A673 (cell line): ENCODE data around the gene DHRS3. TPM values are rescaled to one million over a fixed set of nuclear protein-coding genes. Genes with fewer than 3 reads are reported as not detected.
"Not testable (repeated sequence)": the region's sequence is repeated elsewhere in the genome, so short reads cannot be mapped to it uniquely, and the experiment has no call there.

Experiments
- BruUV-seq: library from RNA; stranded (reverse); fragments of 400-500 nt; replicated peaks from 2 replicates; lab custom pipeline; 2021; lab: Mats Ljungman, UMichigan
- CTCF ChIA-PET: fragments of 300-600 bp; sonication (Branson Sonifier 250); formaldehyde crosslinking; loops from one replicate; lab custom pipeline; 2022; ENCODE audit warnings: antibody characterized with exemption; lab: Charles Lee
- POLR2A ChIA-PET: fragments of 300-600 bp; sonication (Branson Sonifier 250); formaldehyde crosslinking; loops from one replicate; lab custom pipeline; 2022; ENCODE audit warnings: antibody characterized with exemption; ENCODE audit not compliant: low non-redundant PET; lab: Charles Lee
- DNase-seq: peaks from one replicate; pipeline ENCODE4 v3.0.0-alpha.2; 2015; ENCODE audit warnings: low spot score
- H3K27ac ChIP-seq: fragments of 200-600 bp; sonication (generic); 2 replicates; pipeline ENCODE4 v1.5.1; 2016; ENCODE audit warnings: mixed run types, low read depth, mild to moderate bottlenecking, mixed read lengths, antibody characterized with exemption, low read length; ENCODE audit not compliant: poor library complexity, severe bottlenecking
- H3K27me3 ChIP-seq: fragments of 200-600 bp; sonication (generic); replicated peaks from 2 replicates; pipeline ENCODE4 v1.6.1; 2017; ENCODE audit warnings: mixed run types, low read depth, mild to moderate bottlenecking, mixed read lengths, antibody characterized with exemption, low read length; ENCODE audit not compliant: insufficient read depth, poor library complexity
- H3K36me3 ChIP-seq: fragments of 200-600 bp; sonication (generic); 2 replicates; pipeline ENCODE4 v1.6.1; 2016; ENCODE audit warnings: mixed run types, mild to moderate bottlenecking, mixed read lengths, antibody characterized with exemption, low read length; ENCODE audit not compliant: insufficient read depth, poor library complexity, severe bottlenecking
- H3K4me1 ChIP-seq: fragments of 200-600 bp; sonication (generic); 2 replicates; pipeline ENCODE4 v1.6.1; 2017; ENCODE audit warnings: mixed run types, mild to moderate bottlenecking, mixed read lengths, antibody characterized with exemption, low read length; ENCODE audit not compliant: insufficient read depth, poor library complexity, severe bottlenecking
- H3K4me3 ChIP-seq: fragments of 200-600 bp; sonication (generic); 2 replicates; pipeline ENCODE4 v1.5.1; 2016; ENCODE audit warnings: low read depth, mixed run types, mild to moderate bottlenecking, mixed read lengths, low read length; ENCODE audit not compliant: poor library complexity, severe bottlenecking
- H3K9me3 ChIP-seq: fragments of 200-600 bp; sonication (generic); 2 replicates; pipeline ENCODE4 v1.6.1; 2016; ENCODE audit warnings: mixed run types, low read depth, mild to moderate bottlenecking, mixed read lengths, antibody characterized with exemption, low read length; ENCODE audit not compliant: poor library complexity, severe bottlenecking
- EZH2 ChIP-seq: fragments of 200-600 bp; sonication (generic); IDR thresholded peaks from 2 replicates; pipeline ENCODE4 v1.6.1; 2017; ENCODE audit warnings: borderline replicate concordance, low read depth, mild to moderate bottlenecking, mixed read lengths, antibody characterized with exemption, low read length; ENCODE audit not compliant: poor library complexity, severe bottlenecking
- intact Hi-C: fragments of 100-400 bp; cut with micrococcal nuclease; formaldehyde crosslinking; loops from one replicate; pipeline ENCODE4 v1.10.0; 2022; ENCODE audit not compliant: unreplicated experiment
- total RNA-seq: library from RNA; stranded (reverse); gene quantifications from 2 replicates; pipeline ENCODE4 v1.2.3, GENCODE V29; 2021
- TF ChIP-seq, protein P1 (sequence below): fragments of 300-800, 200-600 bp; sonication (generic); conservative IDR thresholded peaks from 2 replicates; pipeline ENCODE4 v1.5.1; 2017; ENCODE audit warnings: low read depth, mild to moderate bottlenecking, antibody characterized with exemption, low read length, moderate library complexity, mixed read lengths

DHRS3 gene
- total RNA-seq, 1 experiment from 2014 or later, result 2.4 TPM

DNA sequence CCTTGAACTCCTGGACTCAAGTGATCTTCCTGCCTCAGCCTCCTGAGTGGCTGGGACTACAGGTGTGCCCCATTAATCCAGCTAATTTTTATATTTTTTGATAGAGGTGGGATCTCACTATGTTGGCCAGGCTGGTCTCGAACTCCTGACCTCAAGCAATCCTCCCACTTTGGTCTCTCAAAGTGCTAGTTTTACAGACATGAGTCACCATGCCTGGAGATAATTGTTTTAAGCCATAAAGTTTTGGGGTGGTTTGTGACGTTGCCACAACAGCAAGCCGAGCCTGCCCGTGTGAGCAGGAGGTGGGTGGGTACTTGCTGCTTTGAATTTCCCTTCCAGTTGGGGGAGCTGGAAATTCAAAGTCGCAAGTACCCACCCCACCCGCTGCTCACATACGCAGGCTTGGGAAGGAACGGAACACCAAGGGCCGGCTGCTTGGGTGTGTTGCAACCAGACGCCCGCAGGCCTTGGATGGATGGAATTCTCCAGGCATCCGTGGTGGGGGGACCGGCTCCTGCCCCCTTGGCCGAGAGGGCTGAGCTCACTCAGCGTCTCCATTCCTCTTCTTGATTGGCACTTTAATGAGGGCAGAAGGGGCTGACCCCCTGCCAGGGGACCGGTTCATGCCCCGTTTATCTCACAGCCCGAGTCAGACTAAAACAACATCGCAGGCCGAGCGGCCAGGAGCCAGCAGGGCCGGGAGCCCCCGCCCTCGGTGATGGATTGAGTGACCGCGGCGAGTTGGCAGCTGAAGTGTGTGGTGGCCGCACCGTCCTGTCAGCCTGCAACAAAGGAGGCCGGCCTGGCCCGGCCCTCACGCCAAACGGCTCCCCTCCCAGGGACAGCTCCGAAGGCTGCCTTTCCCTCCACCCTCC is 78.1 kb downstream of the DHRS3 start:
- no peak for TF ChIP-seq EZH2
- TF ChIP-seq, protein P1, sequence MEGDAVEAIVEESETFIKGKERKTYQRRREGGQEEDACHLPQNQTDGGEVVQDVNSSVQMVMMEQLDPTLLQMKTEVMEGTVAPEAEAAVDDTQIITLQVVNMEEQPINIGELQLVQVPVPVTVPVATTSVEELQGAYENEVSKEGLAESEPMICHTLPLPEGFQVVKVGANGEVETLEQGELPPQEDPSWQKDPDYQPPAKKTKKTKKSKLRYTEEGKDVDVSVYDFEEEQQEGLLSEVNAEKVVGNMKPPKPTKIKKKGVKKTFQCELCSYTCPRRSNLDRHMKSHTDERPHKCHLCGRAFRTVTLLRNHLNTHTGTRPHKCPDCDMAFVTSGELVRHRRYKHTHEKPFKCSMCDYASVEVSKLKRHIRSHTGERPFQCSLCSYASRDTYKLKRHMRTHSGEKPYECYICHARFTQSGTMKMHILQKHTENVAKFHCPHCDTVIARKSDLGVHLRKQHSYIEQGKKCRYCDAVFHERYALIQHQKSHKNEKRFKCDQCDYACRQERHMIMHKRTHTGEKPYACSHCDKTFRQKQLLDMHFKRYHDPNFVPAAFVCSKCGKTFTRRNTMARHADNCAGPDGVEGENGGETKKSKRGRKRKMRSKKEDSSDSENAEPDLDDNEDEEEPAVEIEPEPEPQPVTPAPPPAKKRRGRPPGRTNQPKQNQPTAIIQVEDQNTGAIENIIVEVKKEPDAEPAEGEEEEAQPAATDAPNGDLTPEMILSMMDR, result no peak
- DNase-seq, result no peak
- BruUV-seq, result no TSS peak
- Histone ChIP-seq H3K4me1 (no peaks in the 10 kb centered on the region), H3K27ac (no peak overlapping the region), H3K9me3 (no peaks in the 10 kb centered on the region), H3K36me3 (no peaks in the 10 kb centered on the region), H3K27me3 (no peaks in the 10 kb centered on the region), H3K4me3 (no peak overlapping the region)
- ChIA-PET POLR2A (no interaction called here), CTCF (no interaction called here)
- intact Hi-C loops, result no loop called here

DNA sequence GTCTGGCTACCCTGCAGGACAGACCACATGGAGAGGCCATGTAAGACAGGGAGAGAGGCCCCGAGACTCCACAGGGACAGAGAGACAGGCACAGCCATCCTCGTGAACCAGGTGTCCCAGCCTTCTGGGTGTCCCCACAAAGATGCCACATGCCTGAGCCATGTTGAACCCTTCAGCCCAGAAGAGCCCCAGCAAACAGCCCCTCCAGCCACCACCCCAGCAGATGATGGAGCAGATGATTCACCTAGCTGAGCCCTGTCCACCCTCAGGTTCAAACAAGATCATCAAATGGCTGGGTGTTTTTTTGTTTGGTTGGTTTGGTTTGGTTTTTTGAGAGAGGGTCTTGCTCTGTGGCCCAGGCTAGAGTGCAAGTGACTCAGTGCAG is 78.7 kb downstream of the DHRS3 start:
- DNase-seq, result no peak
- H3K27ac ChIP-seq, result no peak overlapping the region
- no peak overlapping the region for H3K4me3 ChIP-seq
- TF ChIP-seq, protein P1, result no peak
- no peak for TF ChIP-seq EZH2
- H3K4me1 ChIP-seq, result no peaks in the 10 kb centered on the region
- POLR2A ChIA-PET, result no interaction called here
- intact Hi-C loops, result no loop called here
- no peaks in the 10 kb centered on the region for H3K9me3 ChIP-seq
- CTCF ChIA-PET, result no interaction called here
- no peaks in the 10 kb centered on the region for H3K36me3 ChIP-seq
- H3K27me3 ChIP-seq, result no peaks in the 10 kb centered on the region
- no TSS peak for BruUV-seq

DNA sequence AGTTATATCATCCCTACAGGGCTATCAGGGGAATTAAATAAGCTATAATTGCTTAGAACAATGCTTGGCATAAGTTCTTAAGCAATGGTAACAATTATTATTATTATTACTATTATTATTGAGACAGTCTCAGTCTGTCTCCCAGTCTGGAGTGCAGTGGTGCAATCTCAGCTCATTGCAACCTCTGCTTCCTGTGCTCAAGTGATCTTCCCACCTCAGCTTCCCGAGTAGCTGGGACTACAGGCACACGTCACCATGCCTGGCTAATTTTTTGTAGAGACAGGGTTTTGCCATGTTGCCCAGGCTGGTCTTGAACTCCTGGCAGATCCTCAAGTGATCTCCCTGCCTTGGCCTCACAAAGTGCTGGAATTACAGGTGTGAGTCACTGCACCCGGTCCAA is 79.5 kb downstream of the DHRS3 start:
- H3K4me3 ChIP-seq, H3K27me3 ChIP-seq, DNase-seq, H3K9me3 ChIP-seq, H3K36me3 ChIP-seq, BruUV-seq, H3K27ac ChIP-seq, intact Hi-C loops, H3K4me1 ChIP-seq, POLR2A ChIA-PET, CTCF ChIA-PET: not testable (repeated sequence)
